ENCODE results near the gene PRIMA1. TPM values are rescaled to one million over a fixed set of nuclear protein-coding genes. Genes with fewer than 3 reads are reported as not detected.

PRIMA1 gene
- total and polyA plus RNA-seq, 2 donors (not counting 1 experiment from before 2014, with no cell fraction given): not detected

- Histone ChIP-seq H3K9me3 (ENCODE audit: control insufficient read depth, insufficient read depth, low read depth, low read length) (no peaks in the 10 kb centered on the region), H3K27ac (ENCODE audit: insufficient read depth, low read length) (no peak overlapping the region), H3K4me3 (replicated peaks in 1 of 4; ENCODE audit: control extremely low read depth in 1 of 4, insufficient read depth in 1 of 4, low read depth in 3 of 4, low read length in 4 of 4) (no peak overlapping the region), H3K79me2 (ENCODE audit: control insufficient read depth, insufficient read depth, low read length) (no peaks in the 10 kb centered on the region), H3K4me2 (ENCODE audit: extremely low read depth, insufficient read depth, low read length) (no peak overlapping the region), H2AFZ (ENCODE audit: low read length) (no peak overlapping the region), H3K36me3 (ENCODE audit: control insufficient read depth, insufficient read depth, low read length) (no peaks in the 10 kb centered on the region), H4K20me1 (ENCODE audit: control insufficient read depth, extremely low read depth, insufficient read depth, low read length) (no peaks in the 10 kb centered on the region), H3K27me3 (ENCODE audit: control insufficient read depth, insufficient read depth, low read length) (no peaks in the 10 kb centered on the region), H3K4me1 (ENCODE audit: control insufficient read depth, extremely low read depth, insufficient read depth, low read length) (no peaks in the 10 kb centered on the region), H3K9ac (ENCODE audit: insufficient read depth, low read length) (no peak overlapping the region)
- no peak for DNase-seq (ENCODE audit: low read depth in 2 of 2)
- TF ChIP-seq, protein P1, sequence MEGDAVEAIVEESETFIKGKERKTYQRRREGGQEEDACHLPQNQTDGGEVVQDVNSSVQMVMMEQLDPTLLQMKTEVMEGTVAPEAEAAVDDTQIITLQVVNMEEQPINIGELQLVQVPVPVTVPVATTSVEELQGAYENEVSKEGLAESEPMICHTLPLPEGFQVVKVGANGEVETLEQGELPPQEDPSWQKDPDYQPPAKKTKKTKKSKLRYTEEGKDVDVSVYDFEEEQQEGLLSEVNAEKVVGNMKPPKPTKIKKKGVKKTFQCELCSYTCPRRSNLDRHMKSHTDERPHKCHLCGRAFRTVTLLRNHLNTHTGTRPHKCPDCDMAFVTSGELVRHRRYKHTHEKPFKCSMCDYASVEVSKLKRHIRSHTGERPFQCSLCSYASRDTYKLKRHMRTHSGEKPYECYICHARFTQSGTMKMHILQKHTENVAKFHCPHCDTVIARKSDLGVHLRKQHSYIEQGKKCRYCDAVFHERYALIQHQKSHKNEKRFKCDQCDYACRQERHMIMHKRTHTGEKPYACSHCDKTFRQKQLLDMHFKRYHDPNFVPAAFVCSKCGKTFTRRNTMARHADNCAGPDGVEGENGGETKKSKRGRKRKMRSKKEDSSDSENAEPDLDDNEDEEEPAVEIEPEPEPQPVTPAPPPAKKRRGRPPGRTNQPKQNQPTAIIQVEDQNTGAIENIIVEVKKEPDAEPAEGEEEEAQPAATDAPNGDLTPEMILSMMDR (conservative IDR thresholded peaks at IDR 0.05 in 1 of 2, IDR thresholded peaks at IDR 0.05 in 1 of 2; ENCODE audit: low read depth in 1 of 2, low read length in 2 of 2): no peak
- TF ChIP-seq EZH2 (IDR thresholded peaks at IDR 0.05; ENCODE audit: low read length, missing control alignments): no peak
These were observed 13.1 kb downstream of the PRIMA1 start for GRCh38 chr14:93775158-93775557.

- Histone ChIP-seq H2AFZ (ENCODE audit: low read length) (no peak overlapping the region), H3K9me3 (ENCODE audit: control insufficient read depth, insufficient read depth, low read depth, low read length) (no peaks in the 10 kb centered on the region), H3K4me2 (ENCODE audit: extremely low read depth, insufficient read depth, low read length) (no peak overlapping the region), H3K27me3 (ENCODE audit: control insufficient read depth, insufficient read depth, low read length) (no peaks in the 10 kb centered on the region), H3K4me1 (ENCODE audit: control insufficient read depth, extremely low read depth, insufficient read depth, low read length) (no peaks in the 10 kb centered on the region), H3K4me3 (replicated peaks in 1 of 4; ENCODE audit: control extremely low read depth in 1 of 4, insufficient read depth in 1 of 4, low read depth in 3 of 4, low read length in 4 of 4) (no peak overlapping the region), H3K36me3 (ENCODE audit: control insufficient read depth, insufficient read depth, low read length) (no peaks in the 10 kb centered on the region), H3K79me2 (ENCODE audit: control insufficient read depth, insufficient read depth, low read length) (no peaks in the 10 kb centered on the region), H3K9ac (ENCODE audit: insufficient read depth, low read length) (no peak overlapping the region), H3K27ac (ENCODE audit: insufficient read depth, low read length) (no peak overlapping the region), H4K20me1 (ENCODE audit: control insufficient read depth, extremely low read depth, insufficient read depth, low read length) (no peaks in the 10 kb centered on the region)
- TF ChIP-seq, protein P1 (conservative IDR thresholded peaks at IDR 0.05 in 1 of 2, IDR thresholded peaks at IDR 0.05 in 1 of 2; ENCODE audit: low read depth in 1 of 2, low read length in 2 of 2): no peak
- no peak for TF ChIP-seq EZH2 (IDR thresholded peaks at IDR 0.05; ENCODE audit: low read length, missing control alignments)
- DNase-seq (ENCODE audit: low read depth in 2 of 2): no peak
These were observed 16.0 kb downstream of the PRIMA1 start for GRCh38 chr14:93772263-93772662.

- Histone ChIP-seq H3K79me2 (ENCODE audit: control insufficient read depth, insufficient read depth, low read length) (no peaks in the 10 kb centered on the region), H3K36me3 (ENCODE audit: control insufficient read depth, insufficient read depth, low read length) (no peaks in the 10 kb centered on the region), H3K4me1 (ENCODE audit: control insufficient read depth, extremely low read depth, insufficient read depth, low read length) (no peaks in the 10 kb centered on the region), H3K27ac (ENCODE audit: insufficient read depth, low read length) (no peak overlapping the region), H3K9me3 (ENCODE audit: control insufficient read depth, insufficient read depth, low read depth, low read length) (no peaks in the 10 kb centered on the region), H4K20me1 (ENCODE audit: control insufficient read depth, extremely low read depth, insufficient read depth, low read length) (no peaks in the 10 kb centered on the region), H3K9ac (ENCODE audit: insufficient read depth, low read length) (no peak overlapping the region), H2AFZ (ENCODE audit: low read length) (no peak overlapping the region), H3K4me3 (replicated peaks in 1 of 4; ENCODE audit: control extremely low read depth in 1 of 4, insufficient read depth in 1 of 4, low read depth in 3 of 4, low read length in 4 of 4) (no peak overlapping the region), H3K4me2 (ENCODE audit: extremely low read depth, insufficient read depth, low read length) (no peak overlapping the region), H3K27me3 (ENCODE audit: control insufficient read depth, insufficient read depth, low read length) (no peaks in the 10 kb centered on the region)
- TF ChIP-seq, protein P1 (conservative IDR thresholded peaks at IDR 0.05 in 1 of 2, IDR thresholded peaks at IDR 0.05 in 1 of 2; ENCODE audit: low read depth in 1 of 2, low read length in 2 of 2): no peak
- no peak for TF ChIP-seq EZH2 (IDR thresholded peaks at IDR 0.05; ENCODE audit: low read length, missing control alignments)
- DNase-seq (ENCODE audit: low read depth in 2 of 2): no peak
These were observed 22.3 kb downstream of the PRIMA1 start for GRCh38 chr14:93765970-93766369.

Measured in fibroblast of lung (primary cell).